OCI-LY3 (cell line): ENCODE data around the gene PDILT.

Source experiments
- H2AFZ ChIP-seq: fragments of 200-600, 300-600 bp; shearing (Covaris generic); 2 replicates; pipeline ENCODE4 v1.6.0; 2014; ENCODE audit warnings: antibody characterized with exemption, low read depth, low read length
- H3K27ac ChIP-seq: fragments of 200-600, 300-600 bp; sonication (generic); 2 replicates; pipeline ENCODE4 v1.5.1; 2014; ENCODE audit warnings: mild to moderate bottlenecking, low read length, moderate library complexity, mixed read lengths
- H3K27me3 ChIP-seq: fragments of 200-600, 300-600 bp; sonication (generic); 2 replicates; pipeline ENCODE4 v1.6.1; 2014; ENCODE audit warnings: low read depth, low read length, mixed read lengths
- H3K36me3 ChIP-seq: fragments of 200-600, 300-600 bp; sonication (generic); replicated peaks from 2 replicates; pipeline ENCODE3; 2014; ENCODE audit warnings: low read depth, low read length, mixed read lengths
- H3K4me1 ChIP-seq: fragments of 300-600, 200-600 bp; sonication (generic); 2 replicates; pipeline ENCODE4 v1.6.1; 2014; ENCODE audit warnings: low read length, mixed read lengths
- H3K4me2 ChIP-seq: fragments of 200-600, 300-600 bp; sonication (generic); 2 replicates; pipeline ENCODE4 v1.6.1; 2014; ENCODE audit warnings: low read length, mixed read lengths
- H3K4me3 ChIP-seq: fragments of 300-600, 200-600 bp; sonication (generic); 2 replicates; pipeline ENCODE4 v1.5.1; 2014; ENCODE audit warnings: antibody characterized with exemption, mild to moderate bottlenecking, low read length, moderate library complexity
- H3K79me2 ChIP-seq: fragments of 300-600, 200-600 bp; shearing (Covaris generic); 2 replicates; pipeline ENCODE4 v1.6.1; 2014; ENCODE audit warnings: mild to moderate bottlenecking, low read length, mixed read lengths
- H3K9ac ChIP-seq: fragments of 300-600, 200-600 bp; shearing (Covaris generic); 2 replicates; pipeline ENCODE4 v1.6.0; 2014; ENCODE audit warnings: mild to moderate bottlenecking, low read length, moderate library complexity
- H3K9me3 ChIP-seq: fragments of 200-600, 300-600 bp; shearing (Covaris generic); 2 replicates; pipeline ENCODE4 v1.6.1; 2014; ENCODE audit warnings: low read length, mixed read lengths; ENCODE audit not compliant: insufficient read depth
- H4K20me1 ChIP-seq: fragments of 200-600, 300-600 bp; sonication (generic); 2 replicates; pipeline ENCODE4 v1.6.1; 2016; ENCODE audit warnings: low read length, mixed read lengths; ENCODE audit not compliant: insufficient read depth
- CTCF ChIP-seq: fragments of 200-600, 300-600 bp; sonication (generic); IDR thresholded peaks from 2 replicates; pipeline ENCODE4 v1.5.1; 2014; ENCODE audit warnings: antibody characterized with exemption, low read length, low read depth
- EZH2phosphoT487 ChIP-seq: fragments of 200-600 bp; shearing (Covaris generic); IDR thresholded peaks from 2 replicates; pipeline ENCODE4 v1.6.1; 2018; ENCODE audit warnings: antibody characterized with exemption, mixed run types, low read depth

PDILT gene

GRCh38 chr16:20409398-20410120, 5.0 kb upstream of the PDILT start, which contains the start of gene ACSM5:
ACSM5 (plus strand) TSS chr16:20409534; CDS start chr16:20411485, 1,951 bp downstream.
- H3K4me2 ChIP-seq, result peak within 1 kb of the TSS; percentile 60
- H3K79me2 ChIP-seq, result no peaks in the 10 kb centered on the region
- peaks cover 28% of the 10 kb centered on the region for H3K4me1 ChIP-seq
- H3K9ac ChIP-seq, result peak within 1 kb of the TSS; percentile 61
- no peaks in the 10 kb centered on the region for H3K9me3 ChIP-seq
- H3K27me3 ChIP-seq, result peaks cover 4% of the 10 kb centered on the region; the same call in 1 of the 2 replicates
- H3K36me3 ChIP-seq, result no peaks in the 10 kb centered on the region
- H3K27ac ChIP-seq, result peak within 1 kb of the TSS; percentile 96
- H4K20me1 ChIP-seq, result no peaks in the 10 kb centered on the region
- TF ChIP-seq EZH2phosphoT487 (no peak), CTCF (no peak)
- H2AFZ ChIP-seq, result peak within 1 kb of the TSS; percentile 82
- H3K4me3 ChIP-seq, result peak within 1 kb of the TSS; percentile 10

GRCh38 chr16:20402651-20403050, 1.9 kb downstream of the PDILT start:
- H3K27me3 ChIP-seq, result no peaks in the 10 kb centered on the region
- H3K4me2 ChIP-seq, result no peak overlapping the region
- no peaks in the 10 kb centered on the region for H3K4me1 ChIP-seq
- no peak overlapping the region for H2AFZ ChIP-seq
- H3K79me2 ChIP-seq, result no peaks in the 10 kb centered on the region
- no peak for TF ChIP-seq CTCF
- no peak overlapping the region for H3K27ac ChIP-seq
- no peak overlapping the region for H3K4me3 ChIP-seq
- no peaks in the 10 kb centered on the region for H4K20me1 ChIP-seq
- no peak overlapping the region for H3K9ac ChIP-seq
- no peaks in the 10 kb centered on the region for H3K9me3 ChIP-seq
- no peaks in the 10 kb centered on the region for H3K36me3 ChIP-seq

- Histone ChIP-seq H3K27ac (no peak overlapping the region), H3K27me3 (no peaks in the 10 kb centered on the region), H4K20me1 (no peaks in the 10 kb centered on the region), H3K79me2 (no peaks in the 10 kb centered on the region), H3K4me1 (no peaks in the 10 kb centered on the region), H2AFZ (no peak overlapping the region), H3K9me3 (no peaks in the 10 kb centered on the region), H3K9ac (no peak overlapping the region), H3K36me3 (no peaks in the 10 kb centered on the region), H3K4me2 (no peak overlapping the region), H3K4me3 (no peak overlapping the region)
- no peak for TF ChIP-seq EZH2phosphoT487
- TF ChIP-seq CTCF, result no peak
Measured at GRCh38 chr16:20401475-20402016, 3.0 kb downstream of the PDILT start.

GRCh38 chr16:20401066-20401465, 3.5 kb downstream of the PDILT start:
- H3K27ac ChIP-seq, result no peak overlapping the region
- no peaks in the 10 kb centered on the region for H4K20me1 ChIP-seq
- no peaks in the 10 kb centered on the region for H3K27me3 ChIP-seq
- TF ChIP-seq CTCF, result no peak
- no peak for TF ChIP-seq EZH2phosphoT487
- no peak overlapping the region for H3K4me2 ChIP-seq
- H3K36me3 ChIP-seq, result no peaks in the 10 kb centered on the region
- H3K4me1 ChIP-seq, result no peaks in the 10 kb centered on the region
- no peak overlapping the region for H3K9ac ChIP-seq
- H2AFZ ChIP-seq, result no peak overlapping the region
- no peaks in the 10 kb centered on the region for H3K79me2 ChIP-seq
- H3K4me3 ChIP-seq, result no peak overlapping the region
- no peaks in the 10 kb centered on the region for H3K9me3 ChIP-seq
